ENCODE data around the gene MBD2. TPM values are rescaled to one million over a fixed set of nuclear protein-coding genes. Genes with fewer than 3 reads are reported as not detected.

MBD2 gene
- total RNA-seq, 1 experiment from 2014 or later: 53.3 TPM

DNA sequence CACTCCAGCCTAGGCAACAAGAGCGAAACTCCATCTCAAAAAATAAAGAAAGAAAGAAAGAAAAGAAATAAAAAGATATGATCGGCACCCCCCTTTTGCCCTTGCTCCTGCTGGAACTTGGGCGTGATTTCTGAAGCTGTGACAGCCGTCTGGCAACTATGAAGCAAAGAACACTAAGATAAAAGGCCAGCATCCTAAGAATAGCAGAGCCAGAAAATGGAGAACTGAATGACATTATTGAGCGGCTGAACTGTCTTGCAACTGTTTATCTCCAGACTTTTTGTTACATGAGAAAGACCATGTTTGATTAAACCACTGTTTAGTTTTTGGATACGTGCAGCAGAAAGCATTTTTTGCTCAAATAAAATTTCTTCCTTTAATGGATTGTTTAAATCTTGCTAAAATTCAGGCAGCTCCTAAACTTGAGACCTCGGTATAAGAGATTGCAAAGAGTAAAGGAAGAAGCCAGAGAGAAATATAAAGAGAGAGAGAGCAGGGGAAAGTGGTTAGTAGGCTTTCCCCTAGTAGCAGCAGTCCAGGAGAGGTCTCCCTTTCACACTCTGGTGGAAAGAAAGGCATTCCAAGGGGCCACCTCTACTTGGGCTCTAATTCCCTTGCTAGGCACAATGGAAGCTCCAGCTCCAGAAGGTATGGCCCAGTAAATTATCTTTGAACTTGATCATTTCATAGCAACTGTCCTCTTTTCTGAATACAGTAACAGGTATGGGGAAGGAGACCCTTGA lies 8.2 kb upstream of the MBD2 start:
- H3K9me3 ChIP-seq (ENCODE audit: control insufficient read depth, insufficient read depth, low read depth, low read length): no peaks in the 10 kb centered on the region
- H3K36me3 ChIP-seq (ENCODE audit: control insufficient read depth, insufficient read depth, low read length): no peaks in the 10 kb centered on the region
- H3K4me3 ChIP-seq (ENCODE audit: low read depth in 2 of 2, low read length in 2 of 2): no peak overlapping the region
- DNase-seq (ENCODE audit: low read depth, low spot score) (no peak), ATAC-seq (no peak)
- no peaks in the 10 kb centered on the region for H3K4me1 ChIP-seq (ENCODE audit: control insufficient read depth, insufficient read depth, low read length)
- TF ChIP-seq TCF7L2 (IDR thresholded peaks at IDR 0.05; ENCODE audit: low read depth, low read length): no peak
- TF ChIP-seq, protein P1, sequence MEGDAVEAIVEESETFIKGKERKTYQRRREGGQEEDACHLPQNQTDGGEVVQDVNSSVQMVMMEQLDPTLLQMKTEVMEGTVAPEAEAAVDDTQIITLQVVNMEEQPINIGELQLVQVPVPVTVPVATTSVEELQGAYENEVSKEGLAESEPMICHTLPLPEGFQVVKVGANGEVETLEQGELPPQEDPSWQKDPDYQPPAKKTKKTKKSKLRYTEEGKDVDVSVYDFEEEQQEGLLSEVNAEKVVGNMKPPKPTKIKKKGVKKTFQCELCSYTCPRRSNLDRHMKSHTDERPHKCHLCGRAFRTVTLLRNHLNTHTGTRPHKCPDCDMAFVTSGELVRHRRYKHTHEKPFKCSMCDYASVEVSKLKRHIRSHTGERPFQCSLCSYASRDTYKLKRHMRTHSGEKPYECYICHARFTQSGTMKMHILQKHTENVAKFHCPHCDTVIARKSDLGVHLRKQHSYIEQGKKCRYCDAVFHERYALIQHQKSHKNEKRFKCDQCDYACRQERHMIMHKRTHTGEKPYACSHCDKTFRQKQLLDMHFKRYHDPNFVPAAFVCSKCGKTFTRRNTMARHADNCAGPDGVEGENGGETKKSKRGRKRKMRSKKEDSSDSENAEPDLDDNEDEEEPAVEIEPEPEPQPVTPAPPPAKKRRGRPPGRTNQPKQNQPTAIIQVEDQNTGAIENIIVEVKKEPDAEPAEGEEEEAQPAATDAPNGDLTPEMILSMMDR (IDR thresholded peaks at IDR 0.05): 0 out of 2 replicates have a peak, but pooled peaks have one; percentile 4
- H3K27ac ChIP-seq (ENCODE audit: low read length): no peak overlapping the region
- ChIA-PET POLR2A (no interaction called here), CTCF (no interaction called here)
- in situ Hi-C loops (cut with HindIII; ENCODE audit: low pct_unique_long_range_greater_than_20kb, low sequenced_read_pairs): no loop called here
- intact Hi-C loops (cut with micrococcal nuclease; ENCODE audit: unreplicated experiment): no loop called here
- BruUV-seq (replicated peaks): no TSS peak
- no peaks in the 10 kb centered on the region for H3K27me3 ChIP-seq (ENCODE audit: control insufficient read depth, insufficient read depth, low read length)

DNA sequence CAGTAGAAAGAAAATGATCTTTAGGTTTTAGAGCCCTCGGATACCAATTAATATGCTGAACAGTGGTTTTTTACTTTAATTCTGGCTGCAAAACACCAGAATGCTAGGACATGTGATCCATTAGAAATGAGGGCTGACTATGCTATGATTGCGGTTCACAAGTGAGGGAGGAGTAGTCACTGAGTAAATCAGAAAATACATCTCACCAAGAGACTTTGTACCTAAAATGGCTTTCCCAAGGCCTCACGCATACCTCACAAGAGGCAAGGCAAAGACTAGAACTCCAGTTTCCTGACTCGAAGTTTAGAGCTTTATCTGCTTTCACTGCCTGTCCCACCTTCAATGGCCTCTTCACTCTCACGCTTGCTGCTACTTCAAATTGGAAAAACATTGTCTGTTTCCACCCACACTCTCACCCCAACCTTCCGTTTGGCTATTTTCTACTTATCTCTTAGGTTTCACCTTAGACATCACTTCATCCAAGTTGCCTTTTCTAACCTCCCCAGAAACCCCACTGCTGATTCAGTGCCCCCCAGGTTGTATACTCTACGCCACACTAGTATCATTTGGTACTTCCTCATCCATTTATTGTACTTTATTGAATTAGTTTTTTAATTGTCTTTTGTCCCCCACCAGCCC lies 5.1 kb upstream of the MBD2 start:
- in situ Hi-C loops (cut with HindIII; ENCODE audit: low pct_unique_long_range_greater_than_20kb, low sequenced_read_pairs): no loop called here
- Histone ChIP-seq H3K36me3 (ENCODE audit: control insufficient read depth, insufficient read depth, low read length) (no peaks in the 10 kb centered on the region), H3K27me3 (ENCODE audit: control insufficient read depth, insufficient read depth, low read length) (no peaks in the 10 kb centered on the region), H3K4me1 (ENCODE audit: control insufficient read depth, insufficient read depth, low read length) (no peaks in the 10 kb centered on the region; the same call in 1 of the 2 replicates), H3K9me3 (ENCODE audit: control insufficient read depth, insufficient read depth, low read depth, low read length) (no peaks in the 10 kb centered on the region), H3K4me3 (ENCODE audit: low read depth in 2 of 2, low read length in 2 of 2) (no peak overlapping the region), H3K27ac (ENCODE audit: low read length) (no peak overlapping the region)
- no TSS peak for BruUV-seq (replicated peaks)
- DNase-seq (ENCODE audit: low read depth, low spot score): no peak
- intact Hi-C loops (cut with micrococcal nuclease; ENCODE audit: unreplicated experiment): no loop called here
- TF ChIP-seq, protein P2, sequence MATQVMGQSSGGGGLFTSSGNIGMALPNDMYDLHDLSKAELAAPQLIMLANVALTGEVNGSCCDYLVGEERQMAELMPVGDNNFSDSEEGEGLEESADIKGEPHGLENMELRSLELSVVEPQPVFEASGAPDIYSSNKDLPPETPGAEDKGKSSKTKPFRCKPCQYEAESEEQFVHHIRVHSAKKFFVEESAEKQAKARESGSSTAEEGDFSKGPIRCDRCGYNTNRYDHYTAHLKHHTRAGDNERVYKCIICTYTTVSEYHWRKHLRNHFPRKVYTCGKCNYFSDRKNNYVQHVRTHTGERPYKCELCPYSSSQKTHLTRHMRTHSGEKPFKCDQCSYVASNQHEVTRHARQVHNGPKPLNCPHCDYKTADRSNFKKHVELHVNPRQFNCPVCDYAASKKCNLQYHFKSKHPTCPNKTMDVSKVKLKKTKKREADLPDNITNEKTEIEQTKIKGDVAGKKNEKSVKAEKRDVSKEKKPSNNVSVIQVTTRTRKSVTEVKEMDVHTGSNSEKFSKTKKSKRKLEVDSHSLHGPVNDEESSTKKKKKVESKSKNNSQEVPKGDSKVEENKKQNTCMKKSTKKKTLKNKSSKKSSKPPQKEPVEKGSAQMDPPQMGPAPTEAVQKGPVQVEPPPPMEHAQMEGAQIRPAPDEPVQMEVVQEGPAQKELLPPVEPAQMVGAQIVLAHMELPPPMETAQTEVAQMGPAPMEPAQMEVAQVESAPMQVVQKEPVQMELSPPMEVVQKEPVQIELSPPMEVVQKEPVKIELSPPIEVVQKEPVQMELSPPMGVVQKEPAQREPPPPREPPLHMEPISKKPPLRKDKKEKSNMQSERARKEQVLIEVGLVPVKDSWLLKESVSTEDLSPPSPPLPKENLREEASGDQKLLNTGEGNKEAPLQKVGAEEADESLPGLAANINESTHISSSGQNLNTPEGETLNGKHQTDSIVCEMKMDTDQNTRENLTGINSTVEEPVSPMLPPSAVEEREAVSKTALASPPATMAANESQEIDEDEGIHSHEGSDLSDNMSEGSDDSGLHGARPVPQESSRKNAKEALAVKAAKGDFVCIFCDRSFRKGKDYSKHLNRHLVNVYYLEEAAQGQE (IDR thresholded peaks at IDR 0.05; ENCODE audit: insufficient read depth in 1 of 2, low read depth in 2 of 2, low read length in 1 of 2): no peak
- TF ChIP-seq, protein P1 (IDR thresholded peaks at IDR 0.05): no peak
- TF ChIP-seq SIN3A (IDR thresholded peaks at IDR 0.05; ENCODE audit: borderline replicate concordance, insufficient read depth, low read depth, low read length) (no peak), POLR2AphosphoS5 (IDR thresholded peaks at IDR 0.05; ENCODE audit: low read depth, low read length) (no peak), TCF7L2 (IDR thresholded peaks at IDR 0.05; ENCODE audit: low read depth, low read length) (no peak)
- CTCF ChIA-PET: no interaction called here
- ATAC-seq: no peak
- POLR2A ChIA-PET: no interaction called here
